ENCODE results near the gene ZGRF1.

- TF ChIP-seq POLR2A (IDR thresholded peaks at IDR 0.05) (no peak), CTCF (IDR thresholded peaks at IDR 0.05) (no peak)
Observed at GRCh38 chr4:112519689-112520597, 116.8 kb downstream of the ZGRF1 start.

All from tibial nerve (tissue), 3 donors.